ENCODE measurements around the gene EIF5AL1.
"Not testable (repeated sequence)": the region's sequence is repeated elsewhere in the genome, so short reads cannot be mapped to it uniquely, and the experiment has no call there.

EIF5AL1 gene

DNA sequence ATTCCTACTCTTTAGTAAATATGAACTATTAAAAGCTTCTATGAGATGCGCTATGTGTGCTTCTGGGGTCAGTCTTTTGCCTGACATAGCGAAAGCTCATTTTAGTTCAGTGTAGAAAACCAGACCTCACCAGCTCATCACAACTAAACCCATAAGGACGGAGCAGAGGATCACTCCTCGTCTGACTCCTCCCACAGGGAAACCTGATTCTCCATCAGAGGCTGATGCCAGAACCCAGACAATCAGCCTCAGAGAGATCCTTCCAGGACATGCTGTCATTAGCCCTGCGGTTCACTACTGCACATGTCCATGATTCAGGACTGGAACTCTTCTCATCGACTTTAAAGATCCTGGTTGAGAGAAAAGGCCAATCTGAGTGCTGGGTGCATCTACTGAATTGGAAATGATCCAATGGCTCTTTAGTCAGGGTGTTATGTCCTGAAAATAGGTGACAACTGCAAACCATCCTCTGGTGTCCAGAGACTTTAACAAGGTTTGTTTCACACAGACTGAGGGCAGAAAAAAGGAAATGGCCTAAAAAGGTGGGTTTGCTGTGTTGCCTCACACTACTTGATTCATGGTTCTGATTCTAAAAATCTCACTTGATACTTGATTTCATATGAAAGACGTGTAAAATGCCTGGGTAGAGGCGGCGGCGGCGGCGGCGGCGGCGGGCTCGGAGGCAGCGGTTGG is at the start of gene EIF5AL1:
EIF5AL1 (plus strand) TSS at position 643 of the 693 bp plus-strand sequence. CDS start 117 bp downstream, outside the sequence.
- DNase-seq, result not testable (repeated sequence)

DNA sequence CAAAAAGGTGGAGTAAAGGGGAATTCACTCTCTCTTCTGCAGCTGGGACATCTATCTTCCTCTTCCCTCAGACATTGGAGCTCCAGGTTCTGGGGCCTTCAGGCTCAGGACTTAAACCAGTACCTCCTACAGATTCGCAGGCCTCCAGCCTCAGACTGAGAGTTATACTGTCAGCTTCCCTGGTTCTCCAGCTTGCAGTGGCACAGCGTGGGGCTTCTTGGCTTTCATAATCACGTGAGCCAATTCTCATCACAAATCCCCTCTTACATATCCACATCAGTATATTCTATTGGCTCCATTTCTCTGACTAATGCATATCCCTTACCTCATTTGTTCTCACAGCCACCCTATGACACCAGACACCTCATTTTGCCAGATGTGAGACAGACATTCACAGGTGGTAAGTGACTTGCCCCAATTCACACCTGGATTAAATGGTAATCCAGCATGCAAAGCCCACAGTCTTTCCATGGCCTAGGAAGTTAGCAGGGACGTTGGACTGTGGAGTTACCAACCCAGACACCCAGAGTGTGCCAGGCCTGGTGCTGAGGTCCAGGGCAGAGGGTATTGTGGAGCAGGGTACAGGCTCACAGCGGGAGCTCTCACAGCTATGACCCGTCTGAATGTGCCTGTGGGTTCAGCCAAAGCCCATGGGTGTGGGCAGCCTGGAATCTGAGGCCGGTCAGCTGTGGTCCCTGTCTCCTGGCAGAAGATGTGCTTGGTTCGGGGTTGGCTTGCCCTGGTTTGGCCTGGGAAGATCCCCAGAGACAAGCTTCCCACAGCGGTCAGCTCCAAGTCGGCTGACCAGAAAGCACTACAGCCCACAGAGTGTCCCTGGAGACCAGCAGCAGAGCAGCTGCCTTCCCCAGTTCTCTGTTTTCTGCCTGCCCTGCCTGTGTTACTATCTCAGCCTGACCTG is 48.5 kb upstream of the EIF5AL1 start:
- no peak for DNase-seq

DNA sequence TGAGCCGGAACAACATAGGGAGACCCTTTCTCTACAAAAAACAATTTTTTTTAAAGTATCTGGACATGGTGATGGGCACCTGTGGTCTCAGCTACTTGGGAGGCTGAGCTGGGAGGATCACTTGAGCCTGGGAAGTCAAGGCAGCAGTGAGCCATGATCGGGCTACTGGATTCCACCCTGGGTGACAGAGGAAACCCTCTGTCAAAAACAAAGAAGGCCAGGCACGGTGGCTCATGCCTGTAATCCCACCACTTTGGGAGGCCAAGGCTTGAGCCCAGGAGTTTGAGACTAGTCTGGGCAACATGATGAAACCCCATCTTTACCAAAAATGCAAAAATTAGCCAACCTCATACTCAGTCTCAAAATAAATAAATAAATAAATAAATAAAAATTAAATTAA is 47.0 kb upstream of the EIF5AL1 start:
- DNase-seq, result no peak

DNA sequence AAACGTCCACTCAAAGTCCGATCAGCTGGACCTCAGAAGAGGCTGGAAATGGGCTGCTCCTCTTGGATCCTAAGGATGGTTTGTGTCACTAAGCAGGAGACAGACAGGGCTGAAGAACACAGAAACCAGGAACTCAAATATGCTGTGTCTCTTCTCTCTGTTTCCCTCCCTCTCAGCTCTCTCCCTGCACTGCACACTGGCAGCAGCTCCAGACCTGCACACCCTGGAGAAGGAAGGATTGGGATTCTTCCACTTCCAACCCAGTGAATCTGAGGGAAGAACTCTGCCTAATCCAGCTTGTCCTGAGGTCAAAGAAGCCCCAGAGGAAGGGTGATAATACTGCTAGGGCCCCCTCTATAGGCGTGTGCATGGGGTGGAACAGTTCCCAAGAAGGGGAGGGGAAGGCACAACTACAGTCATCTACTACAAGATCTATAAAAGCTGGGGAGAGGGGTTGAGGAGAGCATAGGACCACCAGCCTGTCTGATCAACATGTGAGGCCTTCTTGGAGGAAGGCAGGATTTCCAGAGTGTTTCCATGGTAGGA is 44.2 kb upstream of the EIF5AL1 start:
- no peak for DNase-seq

DNA sequence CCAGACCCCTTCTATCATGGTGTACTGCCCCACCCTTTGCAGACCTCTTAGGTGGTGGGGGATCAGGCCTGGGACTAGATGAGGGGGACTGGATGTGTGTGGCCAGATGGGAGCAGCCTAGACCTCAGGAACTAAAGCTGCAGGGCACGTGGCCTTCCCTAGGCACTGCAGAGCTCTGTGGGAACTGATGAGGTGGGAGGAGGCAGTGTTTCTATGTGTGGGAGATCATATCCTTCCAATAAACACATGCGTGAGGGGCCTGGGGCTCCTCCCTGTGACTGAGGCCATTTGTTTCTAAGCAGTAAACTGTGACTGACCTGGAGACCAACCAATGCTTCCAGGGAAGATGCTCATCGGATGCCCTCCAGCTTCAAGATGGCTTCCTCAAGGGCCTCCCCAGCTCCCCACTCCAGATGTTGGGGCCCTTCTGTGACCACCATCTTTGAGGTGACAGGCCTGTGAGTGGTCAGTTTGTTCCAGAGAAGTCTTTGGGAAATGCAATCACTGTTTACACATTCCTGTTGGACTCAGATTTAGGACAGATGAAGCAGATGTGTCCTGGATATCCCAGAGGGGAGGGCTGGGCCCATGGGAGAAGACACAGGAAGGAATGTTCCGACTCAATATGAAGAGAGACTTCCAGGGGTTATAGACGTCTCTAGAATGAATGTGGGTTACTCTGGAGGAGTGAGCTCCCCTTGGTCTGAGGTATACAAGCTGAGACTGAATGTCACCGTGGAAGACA is 43.3 kb upstream of the EIF5AL1 start:
- DNase-seq, result no peak

DNA sequence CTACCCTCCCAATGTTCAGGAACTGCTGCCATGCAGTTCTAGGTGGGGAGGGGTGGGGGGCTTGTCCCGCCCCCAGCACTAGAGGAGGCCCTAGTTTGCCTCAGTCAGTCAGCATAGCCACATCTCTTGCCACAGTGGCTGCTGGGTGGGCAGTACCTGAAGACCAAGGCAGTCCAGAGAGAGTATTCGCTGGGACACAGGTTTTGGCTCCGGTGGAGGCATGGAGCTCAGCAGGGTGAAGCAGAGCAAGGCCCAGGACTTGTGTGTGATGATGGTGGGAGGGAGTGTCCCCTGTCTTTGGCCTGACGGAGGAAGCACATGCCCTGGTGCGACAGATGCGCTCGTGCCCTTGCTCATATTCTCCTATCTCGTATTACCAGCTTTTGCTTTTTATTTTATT is 42.2 kb upstream of the EIF5AL1 start:
- DNase-seq, result no peak

DNA sequence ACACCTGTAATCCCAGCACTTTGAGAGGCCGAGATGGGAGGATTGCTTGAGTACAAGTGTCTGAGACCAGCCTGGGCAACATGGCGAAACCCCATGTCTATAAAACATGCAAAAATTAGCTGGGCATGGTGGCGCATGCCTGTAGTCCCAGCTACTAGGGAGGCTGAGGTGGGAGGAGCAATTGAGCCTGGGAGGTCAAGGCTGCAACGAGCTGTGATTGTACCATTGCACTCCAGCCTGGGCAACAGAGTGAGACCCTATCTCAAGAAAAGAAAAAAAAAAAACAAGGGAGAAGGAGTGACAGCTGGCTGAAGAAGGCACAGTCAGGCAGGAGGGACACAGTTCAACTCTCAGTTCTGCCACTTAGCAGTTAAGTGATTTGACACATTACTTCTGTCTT is 40.6 kb upstream of the EIF5AL1 start:
- no peak for DNase-seq

DNA sequence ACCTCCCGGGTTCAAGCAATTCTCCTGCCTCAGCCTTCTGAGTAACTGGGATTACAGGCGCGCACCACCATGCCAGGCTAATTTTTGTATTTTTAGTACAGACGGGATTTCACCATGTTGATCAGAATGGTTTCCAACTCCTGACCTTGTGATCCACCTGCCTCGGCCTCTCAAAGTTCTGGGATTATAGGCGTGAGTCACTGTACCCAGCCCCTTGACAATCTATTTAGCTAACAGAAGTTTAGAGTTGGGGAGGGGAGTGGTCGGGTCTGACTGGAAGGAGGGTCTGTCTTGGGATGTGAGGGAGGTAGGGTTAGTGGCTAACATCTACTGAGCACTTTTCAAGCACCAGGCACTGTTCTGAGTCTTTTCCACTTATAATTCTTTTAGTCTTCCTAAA is 39.9 kb upstream of the EIF5AL1 start:
- DNase-seq, result no peak

DNA sequence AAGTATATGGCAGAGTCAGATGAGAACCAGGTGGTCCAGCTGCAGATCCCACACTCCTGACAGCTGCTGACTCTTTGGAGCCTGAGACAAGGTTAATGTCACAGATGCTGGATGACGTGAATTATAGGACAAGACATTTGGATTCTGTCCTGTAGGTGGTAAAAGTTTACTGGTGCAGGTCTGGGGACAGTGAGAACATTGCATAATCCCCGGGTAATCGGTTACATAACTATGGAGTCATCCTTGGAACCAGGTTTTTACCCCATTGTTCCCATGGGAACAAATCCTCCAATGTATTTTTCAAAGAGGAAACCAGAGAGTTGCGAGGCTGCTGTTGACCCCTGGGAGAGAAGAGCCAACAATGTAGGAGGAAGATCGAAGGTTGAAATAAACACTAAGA is 39.4 kb upstream of the EIF5AL1 start:
- DNase-seq, result no peak

DNA sequence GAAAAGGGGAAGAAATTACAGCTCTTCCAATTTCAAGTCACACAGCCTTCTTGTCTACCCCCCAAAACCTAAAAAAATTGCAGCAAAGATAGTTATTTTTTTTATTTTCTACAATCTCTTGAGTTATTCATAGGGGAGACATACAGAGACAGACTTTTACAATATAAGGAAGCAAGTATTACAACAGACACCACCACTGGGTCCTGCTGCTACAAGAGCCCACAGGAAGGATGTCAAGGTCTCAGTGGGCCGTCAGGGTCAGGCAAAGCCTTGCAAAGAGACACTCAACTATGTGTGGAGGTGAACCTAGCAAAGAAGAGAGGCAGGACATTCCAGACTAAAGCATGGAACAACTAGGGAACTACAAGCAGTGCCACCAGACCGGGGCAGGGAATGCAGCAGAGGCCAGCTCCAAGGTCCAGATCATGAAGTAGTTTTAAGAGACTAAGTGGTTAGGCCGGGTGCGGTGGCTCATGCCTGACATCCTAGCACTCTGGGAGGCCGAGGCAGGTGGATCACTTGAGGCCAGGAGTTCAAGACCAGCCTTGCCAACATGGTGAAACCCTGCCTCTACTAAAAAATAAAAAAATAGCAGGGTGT is 38.7 kb upstream of the EIF5AL1 start:
- no peak for DNase-seq

DNA sequence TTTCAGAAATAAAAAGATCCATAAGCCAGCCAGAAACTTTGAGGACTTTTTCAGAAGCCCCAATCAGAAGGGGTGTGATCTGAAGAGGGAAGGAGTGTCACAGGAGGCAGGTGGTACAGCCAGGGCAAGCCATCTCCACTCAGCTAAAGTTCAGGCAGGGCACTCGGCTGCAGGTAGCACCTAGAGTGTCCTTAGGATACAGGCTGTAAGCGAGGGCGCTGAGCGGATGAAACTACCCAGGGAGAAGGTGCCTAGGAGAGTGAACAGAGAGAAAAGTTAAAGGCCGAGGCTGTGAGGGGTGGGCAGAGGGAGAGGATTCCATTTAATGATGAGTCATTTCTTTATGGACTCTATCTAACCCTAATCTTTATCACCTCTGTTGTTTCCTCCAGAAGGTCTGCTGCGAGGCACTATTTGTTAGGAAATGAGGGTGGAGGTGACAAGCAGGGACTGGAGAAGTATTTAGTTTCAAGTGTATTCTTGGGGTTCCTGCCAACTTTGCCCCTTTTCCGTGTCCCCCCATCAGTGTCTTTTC is 37.1 kb upstream of the EIF5AL1 start:
- no peak for DNase-seq

DNA sequence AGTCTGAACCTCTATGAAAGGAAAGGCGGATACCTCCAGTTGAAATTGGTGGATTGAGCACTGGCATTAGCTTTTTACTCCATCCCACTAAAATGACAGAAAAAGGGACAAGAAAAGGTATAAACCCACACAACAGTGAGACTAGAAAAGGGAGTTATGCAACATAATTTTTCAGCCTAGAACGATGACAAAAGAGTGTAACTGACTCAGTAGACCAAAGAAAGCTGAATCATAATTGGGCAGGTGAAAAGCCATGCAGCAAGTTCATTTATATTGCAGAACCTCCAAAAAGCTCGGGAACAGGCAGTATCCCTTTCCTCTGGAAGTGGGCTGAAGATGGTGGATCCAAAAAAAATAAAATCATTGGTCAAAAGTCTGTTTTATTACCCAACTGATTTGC is 36.5 kb upstream of the EIF5AL1 start:
- DNase-seq, result no peak

DNA sequence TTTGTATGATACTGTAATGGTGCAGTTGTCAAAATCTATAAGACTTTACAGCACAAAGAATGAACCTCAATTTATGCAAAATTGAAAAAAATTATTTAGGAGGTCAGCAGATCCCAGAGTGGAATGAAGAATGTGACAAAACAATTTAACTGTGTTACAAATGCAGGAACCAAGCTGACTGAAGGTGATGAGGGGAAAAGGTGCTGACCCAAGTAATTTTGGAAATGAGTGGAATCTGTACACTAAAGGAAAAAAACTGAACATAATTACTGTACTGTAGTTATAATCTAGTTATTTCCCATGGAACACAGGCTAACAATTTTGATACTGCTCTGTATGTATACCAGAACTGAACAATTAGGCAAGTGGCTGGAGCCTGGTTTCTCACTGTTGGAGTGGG is 35.7 kb upstream of the EIF5AL1 start:
- no peak for DNase-seq

DNA sequence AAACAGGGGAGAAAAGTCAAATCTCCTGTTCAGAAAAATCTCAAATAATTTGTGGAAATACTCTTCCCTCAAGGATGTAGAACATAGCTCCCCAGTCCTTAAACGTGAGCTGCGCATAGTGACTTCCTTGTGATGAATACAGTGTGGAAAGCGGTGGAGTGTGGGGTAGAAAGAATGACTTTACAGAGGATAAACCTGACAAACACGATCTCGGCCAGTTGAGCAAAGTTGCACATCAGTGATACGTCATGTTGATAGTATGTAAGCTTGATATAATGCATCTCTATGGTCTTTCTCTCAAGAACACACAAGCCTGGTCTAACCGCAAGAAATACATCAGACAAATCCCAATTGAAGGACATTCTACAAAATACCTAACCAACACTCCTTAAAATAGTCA is 34.9 kb upstream of the EIF5AL1 start:
- DNase-seq, result no peak

DNA sequence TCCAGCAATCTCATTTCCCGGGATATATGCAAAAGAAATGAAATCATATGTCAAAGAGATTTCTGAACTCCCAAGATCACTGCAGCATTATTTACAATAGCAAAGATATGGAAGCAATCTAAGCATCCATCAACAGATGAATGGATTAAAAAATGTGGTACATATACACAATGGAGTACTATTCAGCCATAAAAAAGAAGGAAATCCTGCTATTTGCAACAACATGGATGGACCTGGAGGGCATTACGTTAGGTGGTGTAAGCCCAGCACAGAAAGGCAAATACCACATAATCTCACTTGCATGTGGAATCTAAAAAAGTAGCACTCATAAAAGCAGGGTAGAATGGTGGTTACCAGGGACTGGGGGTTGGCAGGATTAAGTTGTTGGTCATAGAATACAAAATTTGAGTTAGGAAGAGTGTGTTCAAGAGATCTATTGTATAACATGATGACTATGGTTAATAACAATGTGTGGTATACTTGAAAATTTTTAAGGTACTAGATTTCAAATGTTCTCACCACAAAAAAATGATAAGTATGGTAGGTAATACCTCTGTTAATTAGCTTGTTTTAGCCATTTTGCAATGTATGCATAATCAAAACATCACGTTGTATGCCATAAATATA is 32.9 kb upstream of the EIF5AL1 start:
- no peak for DNase-seq

DNA sequence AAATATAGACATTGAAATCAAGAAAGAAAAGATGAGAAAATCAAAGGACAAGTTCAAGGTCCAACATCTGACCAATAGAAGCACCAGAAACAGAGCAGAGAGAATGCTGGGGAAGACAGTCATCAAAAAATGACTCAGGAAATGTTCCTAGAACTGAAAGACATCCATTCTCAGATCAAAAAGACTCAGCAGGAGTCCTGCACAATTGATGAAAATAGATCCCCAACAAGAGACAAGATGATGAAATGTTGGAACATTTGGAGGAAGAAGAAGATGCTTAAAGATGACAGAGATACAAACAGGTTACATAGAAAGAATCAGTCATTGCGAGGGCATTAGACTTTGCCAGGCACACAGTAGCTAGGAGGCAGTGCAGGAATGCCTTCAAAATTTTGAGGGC is 30.0 kb upstream of the EIF5AL1 start:
- DNase-seq, result no peak

DNA sequence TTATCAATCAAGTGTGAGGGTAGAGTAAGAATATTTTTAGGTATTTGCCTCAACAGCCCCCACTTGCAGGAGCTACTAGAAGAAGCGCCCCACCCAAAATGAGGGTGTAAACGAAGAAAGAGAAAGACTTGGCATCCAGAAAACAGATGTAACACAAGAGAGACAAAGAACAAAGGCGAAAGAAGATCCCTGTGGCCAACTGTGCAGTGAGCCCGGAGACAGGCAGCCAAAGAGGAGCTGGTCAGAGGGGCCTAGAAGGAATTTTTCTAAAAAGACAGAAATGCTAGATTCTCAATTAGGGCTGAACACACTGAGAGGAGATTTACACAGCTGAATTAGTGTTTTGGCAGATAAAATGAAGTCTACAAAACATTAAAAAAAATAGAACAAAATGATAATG is 29.6 kb upstream of the EIF5AL1 start:
- no peak for DNase-seq

DNA sequence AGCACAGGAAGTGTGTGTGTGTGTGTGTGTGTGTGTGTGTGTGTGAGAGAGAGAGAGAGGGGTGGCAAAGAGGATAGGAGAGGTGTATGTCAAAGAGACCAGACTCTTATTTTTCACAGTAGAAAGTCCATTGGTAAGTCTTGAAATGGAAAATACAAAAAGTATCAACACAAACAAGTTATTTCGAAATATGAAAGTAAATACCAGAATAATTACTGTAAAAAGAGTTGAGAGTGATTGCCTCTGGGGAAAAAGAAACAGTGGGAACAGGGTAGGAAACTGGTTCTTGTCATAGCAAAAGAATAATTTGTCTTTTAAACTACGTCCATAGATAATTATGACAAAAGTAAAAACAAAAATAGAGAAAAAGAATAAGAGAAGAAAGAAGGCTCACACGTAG is 29.0 kb upstream of the EIF5AL1 start:
- DNase-seq, result no peak

DNA sequence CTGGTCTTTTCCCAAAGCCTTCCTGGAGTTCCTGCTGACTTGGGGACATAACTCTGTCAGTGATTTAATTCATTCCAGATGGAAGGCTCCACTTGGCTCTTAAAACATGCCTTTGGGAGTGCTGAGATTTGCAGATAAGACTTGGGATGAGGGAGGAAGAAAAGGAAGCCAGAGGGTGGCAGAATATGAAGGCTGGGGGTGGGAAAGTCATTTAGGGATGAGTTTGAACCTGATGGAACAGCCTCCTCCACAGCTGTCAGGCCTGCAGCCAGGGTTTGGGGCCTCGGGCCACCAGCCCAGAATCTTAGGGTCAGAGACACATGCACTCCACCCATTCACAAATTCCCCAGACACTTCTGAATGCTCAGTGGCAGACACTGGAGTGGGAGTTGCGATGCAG is 28.4 kb upstream of the EIF5AL1 start:
- no peak for DNase-seq

DNA sequence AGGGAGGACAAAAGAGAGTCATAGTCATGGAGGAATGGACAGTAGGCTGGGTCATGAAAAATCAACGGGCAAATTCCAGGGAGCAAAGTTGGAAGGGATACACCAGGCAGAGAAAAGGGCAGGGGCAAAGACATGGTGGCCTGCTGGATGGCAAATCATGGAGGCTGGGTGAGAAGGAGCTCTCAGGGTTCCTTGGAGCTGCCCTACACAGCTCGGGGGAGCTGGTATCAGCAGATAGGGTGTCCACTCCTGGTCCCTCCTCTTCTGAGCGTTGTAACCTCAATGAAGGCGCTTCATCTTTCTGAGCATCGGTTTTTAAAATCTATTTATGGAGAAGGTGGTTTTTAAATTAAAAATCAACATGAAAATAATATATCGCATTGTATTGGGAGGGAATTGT is 27.9 kb upstream of the EIF5AL1 start:
- no peak for DNase-seq

DNA sequence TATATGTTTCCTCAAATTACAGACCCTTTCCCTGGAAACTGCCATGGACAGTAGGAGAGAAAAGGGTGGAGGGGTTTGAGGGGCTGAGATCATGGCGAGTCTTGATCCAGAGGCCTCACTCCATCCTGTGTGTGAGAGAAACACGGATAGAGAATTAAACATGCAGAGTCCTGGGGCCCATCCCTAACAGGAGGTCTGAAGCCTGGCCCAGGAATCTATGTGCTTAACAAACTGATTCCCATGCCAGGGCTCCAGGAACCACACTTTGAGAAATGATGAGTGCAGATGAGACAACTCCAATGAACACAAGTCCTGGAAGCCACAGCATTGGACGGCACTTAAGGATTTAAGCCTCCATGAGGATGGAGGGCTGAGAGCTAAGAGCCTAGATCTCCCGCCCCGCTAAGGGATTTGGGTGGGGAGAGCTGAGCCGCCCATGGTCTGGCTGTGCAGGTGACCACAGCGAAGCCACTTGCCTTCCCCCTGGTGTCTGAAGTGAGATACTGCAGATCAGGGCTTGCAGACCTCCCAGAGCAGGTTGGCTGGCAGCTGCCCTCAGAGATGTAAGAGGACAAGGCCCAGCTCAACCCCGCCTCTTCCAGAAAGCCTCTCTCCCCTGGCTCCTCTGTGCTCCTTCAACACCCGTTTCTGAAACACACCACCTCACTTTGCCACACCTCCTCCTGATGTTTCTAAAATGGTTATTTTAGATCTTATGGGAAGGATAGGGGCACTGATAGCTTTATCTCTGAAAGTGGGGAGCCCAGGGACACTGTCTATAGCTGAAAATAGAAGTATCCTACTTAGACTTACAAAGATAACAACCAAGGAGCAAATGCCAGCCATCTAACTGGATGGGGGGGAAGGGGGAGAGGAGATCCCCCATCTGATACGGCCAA is 24.8 kb upstream of the EIF5AL1 start:
- DNase-seq, result peak; percentile 82
